Kidney (tissue), 14 donors: ENCODE results near the gene PIGU. TPM values are rescaled to one million over a fixed set of nuclear protein-coding genes. Genes with fewer than 3 reads are reported as not detected.

Source experiments
- DNase-seq, 5 donors: peaks; one replicate each; pipeline ENCODE4 v3.0.0-alpha.2; 2013 to 2020
- FAIRE-seq: peaks from 2 replicates; lab custom pipeline; 2012; peaks lifted over from hg19 to GRCh38; lab: Jason Lieb, UNC
- H3K27ac ChIP-seq, 2 donors: one replicate each; pipeline ENCODE4 v1.7.0; 2013; ENCODE audit warnings: low read depth in 2 of 2, low read length in 2 of 2, inconsistent platforms in 1 of 2
- H3K27me3 ChIP-seq: one replicate; pipeline ENCODE4 v1.7.1; 2013; ENCODE audit warnings: low read length, inconsistent platforms; ENCODE audit not compliant: control insufficient read depth, insufficient read depth
- H3K36me3 ChIP-seq, 3 donors: one replicate each; pipeline versions ENCODE4 v1.7.0 to v1.7.1; 2013; ENCODE audit warnings: low read length in 3 of 3, control low read depth in 1 of 3, inconsistent platforms in 1 of 3; ENCODE audit not compliant: insufficient read depth in 3 of 3, control insufficient read depth in 2 of 3
- H3K4me1 ChIP-seq, 3 donors: one replicate each; pipeline versions ENCODE4 v1.7.0 to v1.7.1; 2013; ENCODE audit warnings: low read length in 3 of 3, inconsistent platforms in 1 of 3, low read depth in 1 of 3; ENCODE audit not compliant: control insufficient read depth in 2 of 3, insufficient read depth in 2 of 3
- H3K4me3 ChIP-seq, 3 donors: one replicate each; pipeline versions ENCODE4 v1.7.0 to v1.8.1; 2013; ENCODE audit warnings: low read length in 3 of 3, control low read depth in 1 of 3, inconsistent platforms in 1 of 3
- H3K9ac ChIP-seq, 3 donors: one replicate each; pipeline versions ENCODE4 v1.7.0 to v1.7.1; 2013; ENCODE audit warnings: low read length in 3 of 3, control low read depth in 1 of 3, inconsistent platforms in 1 of 3
- H3K9me3 ChIP-seq, 3 donors: one replicate each; pipeline versions ENCODE4 v1.7.0 to v1.7.1; 2013; ENCODE audit warnings: low read length in 3 of 3, control low read depth in 1 of 3, inconsistent platforms in 1 of 3; ENCODE audit not compliant: control insufficient read depth in 2 of 3, insufficient read depth in 1 of 3
- CTCF ChIP-seq: IDR thresholded peaks from 3 replicates; pipeline ENCODE4 v1.5.1; 2012; ENCODE audit warnings: mild to moderate bottlenecking, moderate library complexity, borderline replicate concordance; ENCODE audit not compliant: insufficient read depth; ENCODE audit errors: extremely low read depth
- intact Hi-C: fragments of 100-400 bp; cut with DNase I; formaldehyde crosslinking; loops from one replicate; pipeline ENCODE4 v1.11.1; 2022
- polyA plus RNA-seq: library from polyadenylated mRNA; stranded (reverse); fragments of 350-450 nt; fragmentation: Illumina TruSeq; extraction: RNeasy Lipid Tissue Mini Kit (QIAGEN cat#74804); gene quantifications from one replicate; pipeline ENCODE4 v1.2.3, GENCODE V29; 2014; ENCODE audit warnings: low read depth, low replicate concordance; ENCODE audit not compliant: insufficient read depth
- total RNA-seq: library from RNA; stranded (reverse); fragmentation: NEBNext Ultra II Directional; extraction: Animal tissue kit (Norgen Biotek cat#: 25700); gene quantifications from one replicate; pipeline ENCODE4 v1.2.1, GENCODE V29; 2021
- donor health status: control.
- donor health status: control.
- donor health status: control.
- donor health status: control.
- donor health status: control.
- donor health status: DM: yes; HTN: yes; CAD: no.
- donor health status: Normal renal cell carcinoma (clear cell type).

The PIGU gene
- total and polyA plus RNA-seq, 2 donors from 2014 or later: 15.9 to 42.0 TPM

- FAIRE-seq: no peak
- Histone ChIP-seq H3K4me3 (peak overlapping the region in 2 of 3 donors; percentile 11 to 15), H3K27ac (peak overlapping the region in 1 of 2 donors; percentile 65), H3K9ac (peak overlapping the region in 1 of 3 donors; percentile 19), H3K27me3 (no peaks in the 10 kb centered on the region), H3K36me3 (no peaks in the 10 kb centered on the region), H3K9me3 (no peaks in the 10 kb centered on the region), H3K4me1 (no peaks in the 10 kb centered on the region)
- intact Hi-C loops: no loop called here
- DNase-seq: peak in 4 of 5 donors; percentile 65 to 87 (median 82)
- TF ChIP-seq CTCF: no peak
These were observed 127.5 kb downstream of the PIGU start for GRCh38 chr20:34549291-34549928.

- TF ChIP-seq CTCF: no peak
- intact Hi-C loops: no loop called here
- Histone ChIP-seq H3K9ac (no peak overlapping the region), H3K4me3 (no peak overlapping the region), H3K36me3 (no peaks in the 10 kb centered on the region), H3K27me3 (no peaks in the 10 kb centered on the region), H3K27ac (no peak overlapping the region), H3K4me1 (no peaks in the 10 kb centered on the region), H3K9me3 (no peaks in the 10 kb centered on the region)
- FAIRE-seq: no peak
- DNase-seq: no peak
These were observed 128.9 kb downstream of the PIGU start for GRCh38 chr20:34547844-34548613.

GRCh38 chr20:34546751-34547181 is 130.1 kb downstream of the PIGU start:
- no peaks in the 10 kb centered on the region for H3K9me3 ChIP-seq
- no peak overlapping the region for H3K9ac ChIP-seq
- no peak for DNase-seq
- H3K27me3 ChIP-seq: no peaks in the 10 kb centered on the region
- no peaks in the 10 kb centered on the region for H3K4me1 ChIP-seq
- no peak for FAIRE-seq
- H3K36me3 ChIP-seq: no peaks in the 10 kb centered on the region
- no peak overlapping the region for H3K27ac ChIP-seq
- no peak for TF ChIP-seq CTCF
- intact Hi-C loops: no loop called here
- H3K4me3 ChIP-seq: no peak overlapping the region
